OCI-LY1 (cell line): ENCODE measurements around the gene CAD.
"Not testable (repeated sequence)": the region's sequence is repeated elsewhere in the genome, so short reads cannot be mapped to it uniquely, and the experiment has no call there.

Experiments used
- H2AFZ ChIP-seq: fragments of 200-600 bp; sonication (generic), shearing (Covaris generic); 2 replicates; pipeline ENCODE4 v1.6.0; 2014; ENCODE audit warnings: antibody characterized with exemption, mild to moderate bottlenecking, low read length
- H3F3A ChIP-seq: fragments of 200-600 bp; sonication (generic), shearing (Covaris generic); 2 replicates; pipeline ENCODE4 v1.6.0; 2014; ENCODE audit warnings: mild to moderate bottlenecking, antibody characterized with exemption, low read length, moderate library complexity; ENCODE audit not compliant: insufficient read depth
- H3K27ac ChIP-seq: fragments of 200-600 bp; sonication (generic); 2 replicates; pipeline ENCODE4 v1.5.1; 2014; ENCODE audit warnings: low read length, mixed run types, mild to moderate bottlenecking, low read depth; ENCODE audit not compliant: poor library complexity, severe bottlenecking
- H3K27me3 ChIP-seq: fragments of 200-600 bp; sonication (generic); 2 replicates; pipeline ENCODE4 v1.6.0; 2014; ENCODE audit warnings: antibody characterized with exemption, mild to moderate bottlenecking, low read length, moderate library complexity; ENCODE audit not compliant: insufficient read depth
- H3K36me3 ChIP-seq: fragments of 200-600 bp; sonication (generic); 2 replicates; pipeline ENCODE4 v1.6.1; 2014; ENCODE audit warnings: mild to moderate bottlenecking, antibody characterized with exemption, low read length, moderate library complexity, mixed read lengths; ENCODE audit not compliant: insufficient read depth
- H3K4me1 ChIP-seq: fragments of 200-600 bp; sonication (generic); 2 replicates; pipeline ENCODE4 v1.5.1; 2014; ENCODE audit warnings: mild to moderate bottlenecking, low read length, moderate library complexity; ENCODE audit not compliant: insufficient read depth, severe bottlenecking
- H3K4me2 ChIP-seq: fragments of 200-600 bp; sonication (generic), shearing (Covaris generic); 2 replicates; pipeline ENCODE4 v1.6.1; 2014; ENCODE audit warnings: low read length
- H3K4me3 ChIP-seq: fragments of 200-600 bp; sonication (generic); 2 replicates; pipeline ENCODE4 v1.5.1; 2014; ENCODE audit warnings: low read length, low read depth, mild to moderate bottlenecking, mixed read lengths; ENCODE audit not compliant: poor library complexity, severe bottlenecking
- H3K79me2 ChIP-seq: fragments of 200-600 bp; shearing (Covaris generic); 2 replicates; pipeline ENCODE4 v1.6.1; 2016; ENCODE audit warnings: mixed run types, low read length, mixed read lengths; ENCODE audit not compliant: insufficient read depth
- H3K9ac ChIP-seq: fragments of 200-600 bp; sonication (generic), shearing (Covaris generic); 2 replicates; pipeline ENCODE4 v1.6.1; 2014; ENCODE audit warnings: mild to moderate bottlenecking, low read length, mixed read lengths
- H3K9me2 ChIP-seq: fragments of 200-600 bp; sonication (generic), shearing (Covaris generic); 2 replicates; pipeline ENCODE4 v1.6.1; 2014; ENCODE audit warnings: low read depth, mild to moderate bottlenecking, low read length, mixed read lengths
- H3K9me3 ChIP-seq: fragments of 200-600 bp; shearing (Covaris generic); 2 replicates; pipeline ENCODE4 v1.6.1; 2014; ENCODE audit warnings: low read length, mixed read lengths
- H4K20me1 ChIP-seq: fragments of 200-600 bp; sonication (generic), shearing (Covaris generic); 2 replicates; pipeline ENCODE4 v1.6.0; 2016; ENCODE audit warnings: mild to moderate bottlenecking, low read length; ENCODE audit not compliant: insufficient read depth
- EZH2 ChIP-seq: fragments of 200-600 bp; sonication (generic), shearing (Covaris generic); IDR thresholded peaks from 2 replicates; pipeline ENCODE4 v1.8.0; 2017; ENCODE audit warnings: borderline replicate concordance, mixed run types, mild to moderate bottlenecking, antibody characterized with exemption, low read length, moderate library complexity, mixed read lengths
- TF ChIP-seq, protein P1 (sequence below): fragments of 200-600 bp; sonication (generic), shearing (Covaris generic); IDR thresholded peaks from 2 replicates; pipeline ENCODE4 v1.5.1; 2017; ENCODE audit warnings: mild to moderate bottlenecking, antibody characterized with exemption, low read length, moderate library complexity, mixed read lengths

Gene CAD

DNA sequence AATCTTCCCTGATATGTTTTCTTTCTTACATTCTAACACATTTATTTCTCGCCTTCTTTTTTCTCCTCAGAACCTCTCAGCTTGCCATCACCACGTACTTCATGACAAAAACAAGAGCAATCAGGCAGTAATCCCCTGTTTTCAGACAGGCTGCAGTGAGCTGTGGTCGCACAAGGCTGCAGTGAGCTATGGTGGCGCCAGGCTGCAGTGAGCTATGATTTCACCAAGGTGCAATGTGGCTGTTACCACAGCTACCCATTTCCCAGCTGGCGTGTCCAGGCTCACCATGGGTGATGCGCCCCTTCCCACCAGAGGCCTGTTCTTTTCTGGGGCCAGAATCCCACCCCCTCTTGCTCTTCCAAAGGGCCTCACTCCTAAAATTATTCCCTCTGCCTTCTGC lies 42.5 kb upstream of the CAD start:
- H3F3A ChIP-seq = no peaks in the 10 kb centered on the region
- H3K4me3 ChIP-seq = no peak overlapping the region
- no peaks in the 10 kb centered on the region for H3K9me3 ChIP-seq
- no peaks in the 10 kb centered on the region for H4K20me1 ChIP-seq
- H3K36me3 ChIP-seq = no peaks in the 10 kb centered on the region
- H3K9ac ChIP-seq = no peak overlapping the region
- H3K27ac ChIP-seq = no peak overlapping the region
- H3K27me3 ChIP-seq = no peaks in the 10 kb centered on the region
- H3K4me1 ChIP-seq = peaks cover 8% of the 10 kb centered on the region
- no peaks in the 10 kb centered on the region for H3K9me2 ChIP-seq
- no peak overlapping the region for H3K4me2 ChIP-seq
- H2AFZ ChIP-seq = no peak overlapping the region
- TF ChIP-seq EZH2 = no peak
- TF ChIP-seq, protein P1, sequence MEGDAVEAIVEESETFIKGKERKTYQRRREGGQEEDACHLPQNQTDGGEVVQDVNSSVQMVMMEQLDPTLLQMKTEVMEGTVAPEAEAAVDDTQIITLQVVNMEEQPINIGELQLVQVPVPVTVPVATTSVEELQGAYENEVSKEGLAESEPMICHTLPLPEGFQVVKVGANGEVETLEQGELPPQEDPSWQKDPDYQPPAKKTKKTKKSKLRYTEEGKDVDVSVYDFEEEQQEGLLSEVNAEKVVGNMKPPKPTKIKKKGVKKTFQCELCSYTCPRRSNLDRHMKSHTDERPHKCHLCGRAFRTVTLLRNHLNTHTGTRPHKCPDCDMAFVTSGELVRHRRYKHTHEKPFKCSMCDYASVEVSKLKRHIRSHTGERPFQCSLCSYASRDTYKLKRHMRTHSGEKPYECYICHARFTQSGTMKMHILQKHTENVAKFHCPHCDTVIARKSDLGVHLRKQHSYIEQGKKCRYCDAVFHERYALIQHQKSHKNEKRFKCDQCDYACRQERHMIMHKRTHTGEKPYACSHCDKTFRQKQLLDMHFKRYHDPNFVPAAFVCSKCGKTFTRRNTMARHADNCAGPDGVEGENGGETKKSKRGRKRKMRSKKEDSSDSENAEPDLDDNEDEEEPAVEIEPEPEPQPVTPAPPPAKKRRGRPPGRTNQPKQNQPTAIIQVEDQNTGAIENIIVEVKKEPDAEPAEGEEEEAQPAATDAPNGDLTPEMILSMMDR = no peak
- no peaks in the 10 kb centered on the region for H3K79me2 ChIP-seq

DNA sequence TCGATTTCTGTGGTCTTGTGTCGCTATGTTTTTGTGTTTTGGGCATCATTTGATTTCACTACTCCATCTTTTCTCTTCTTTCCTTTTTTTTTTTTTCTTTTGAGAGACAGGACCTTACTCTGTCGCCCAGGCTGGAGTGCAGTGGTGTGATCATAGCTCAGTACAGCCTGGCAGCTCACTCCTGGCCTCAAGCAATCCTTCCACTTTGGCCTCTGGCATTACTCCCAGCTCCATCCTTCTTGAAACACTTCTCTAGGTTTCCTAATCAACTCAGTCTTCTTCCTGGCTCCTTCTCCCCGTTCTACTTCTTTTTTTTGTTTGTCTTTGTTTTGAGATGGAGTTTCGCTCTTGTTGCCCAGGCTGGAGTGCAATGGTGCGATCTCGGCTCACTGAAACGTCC lies 41.8 kb upstream of the CAD start:
- no peak overlapping the region for H3K27ac ChIP-seq
- no peaks in the 10 kb centered on the region for H3K27me3 ChIP-seq
- no peak overlapping the region for H3K4me2 ChIP-seq
- H3F3A ChIP-seq = no peaks in the 10 kb centered on the region
- no peak overlapping the region for H2AFZ ChIP-seq
- H3K9me2 ChIP-seq = no peaks in the 10 kb centered on the region
- H3K4me3 ChIP-seq = no peak overlapping the region
- no peaks in the 10 kb centered on the region for H4K20me1 ChIP-seq
- H3K4me1 ChIP-seq = peaks cover 3% of the 10 kb centered on the region
- H3K79me2 ChIP-seq = no peaks in the 10 kb centered on the region
- H3K9ac ChIP-seq = no peak overlapping the region
- H3K36me3 ChIP-seq = no peaks in the 10 kb centered on the region
- TF ChIP-seq, protein P1 = no peak
- no peaks in the 10 kb centered on the region for H3K9me3 ChIP-seq

DNA sequence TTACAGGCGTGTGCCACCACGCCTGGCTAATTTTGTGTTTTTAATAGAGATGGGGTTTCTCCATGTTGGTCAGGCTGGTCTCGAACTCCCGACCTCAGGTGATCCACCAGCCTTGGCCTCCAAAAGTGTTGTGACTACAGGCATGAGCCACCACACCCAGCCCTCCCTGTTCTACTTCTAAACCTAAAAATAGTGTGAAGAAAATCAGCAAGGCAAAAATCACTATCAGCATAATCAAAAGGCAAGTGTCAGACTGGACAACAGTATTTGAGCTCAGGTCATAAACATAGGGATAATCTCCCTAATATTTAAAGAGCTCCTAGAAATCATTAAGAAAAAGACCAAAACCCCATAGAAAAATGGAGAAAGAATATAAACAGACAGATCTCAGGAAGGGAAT lies 41.4 kb upstream of the CAD start:
- H3K4me3 ChIP-seq, H2AFZ ChIP-seq, H3K9me3 ChIP-seq, H4K20me1 ChIP-seq, H3K4me2 ChIP-seq, H3K9ac ChIP-seq, H3K27me3 ChIP-seq, H3K27ac ChIP-seq, H3K4me1 ChIP-seq, H3K36me3 ChIP-seq, H3F3A ChIP-seq, H3K9me2 ChIP-seq, H3K79me2 ChIP-seq: not testable (repeated sequence)

DNA sequence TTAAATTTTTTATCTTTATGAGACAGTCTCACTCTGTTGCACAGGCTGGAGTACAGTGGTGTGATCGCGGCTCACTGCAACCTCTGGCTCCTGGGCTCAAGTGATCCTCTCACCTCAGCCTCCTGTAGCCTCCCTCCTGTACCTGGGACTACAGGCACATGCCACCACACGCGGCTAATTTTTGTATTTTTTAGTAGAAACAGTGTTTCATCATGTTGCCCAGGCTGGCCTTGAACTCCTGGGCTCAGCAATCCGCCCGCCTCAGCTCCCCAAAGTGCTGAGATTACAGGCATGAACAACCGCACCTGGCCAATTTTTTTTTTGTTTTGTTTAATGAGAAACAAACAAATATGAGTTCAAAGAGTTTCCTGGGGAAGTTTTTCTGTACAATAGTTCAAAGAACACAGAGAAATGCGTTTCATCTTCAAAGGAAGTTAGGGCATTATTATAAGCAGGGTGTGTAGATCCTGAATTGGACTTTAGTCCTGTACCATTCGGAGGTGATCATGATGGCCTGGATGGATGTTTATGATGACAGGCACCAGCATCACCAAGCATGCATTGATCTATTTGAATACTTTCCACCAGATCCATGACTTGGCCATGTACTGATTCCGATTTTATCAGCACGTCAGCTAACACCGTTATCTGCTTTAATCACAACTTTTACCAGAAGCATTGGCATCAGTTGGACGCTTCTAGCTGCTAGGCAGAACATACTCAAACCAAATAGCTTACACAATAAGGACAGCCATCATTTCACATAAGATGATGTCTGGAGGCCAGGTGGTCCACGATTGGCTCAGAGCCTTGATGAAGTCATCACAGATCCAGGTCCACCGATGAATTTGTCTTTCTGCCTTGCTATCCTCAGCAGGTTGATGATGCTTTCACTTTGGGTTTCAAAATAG lies 39.5 kb upstream of the CAD start:
- Histone ChIP-seq H3K9me3 (no peaks in the 10 kb centered on the region), H3K27ac (no peak overlapping the region), H3K27me3 (no peaks in the 10 kb centered on the region), H4K20me1 (no peaks in the 10 kb centered on the region), H2AFZ (no peak overlapping the region), H3K79me2 (no peaks in the 10 kb centered on the region), H3K36me3 (no peaks in the 10 kb centered on the region), H3K4me3 (no peak overlapping the region), H3F3A (no peaks in the 10 kb centered on the region), H3K9me2 (no peaks in the 10 kb centered on the region), H3K4me2 (no peak overlapping the region), H3K9ac (no peak overlapping the region), H3K4me1 (no peaks in the 10 kb centered on the region)
- no peak for TF ChIP-seq EZH2
- TF ChIP-seq, protein P1 = no peak
